ENCODE data around the gene FOXF2.
A peak's percentile ranks its signal among the peaks of the same experiment; 100 is the strongest.
"Not testable (repeated sequence)": the region's sequence is repeated elsewhere in the genome, so short reads cannot be mapped to it uniquely, and the experiment has no call there.

Gene FOXF2

DNA sequence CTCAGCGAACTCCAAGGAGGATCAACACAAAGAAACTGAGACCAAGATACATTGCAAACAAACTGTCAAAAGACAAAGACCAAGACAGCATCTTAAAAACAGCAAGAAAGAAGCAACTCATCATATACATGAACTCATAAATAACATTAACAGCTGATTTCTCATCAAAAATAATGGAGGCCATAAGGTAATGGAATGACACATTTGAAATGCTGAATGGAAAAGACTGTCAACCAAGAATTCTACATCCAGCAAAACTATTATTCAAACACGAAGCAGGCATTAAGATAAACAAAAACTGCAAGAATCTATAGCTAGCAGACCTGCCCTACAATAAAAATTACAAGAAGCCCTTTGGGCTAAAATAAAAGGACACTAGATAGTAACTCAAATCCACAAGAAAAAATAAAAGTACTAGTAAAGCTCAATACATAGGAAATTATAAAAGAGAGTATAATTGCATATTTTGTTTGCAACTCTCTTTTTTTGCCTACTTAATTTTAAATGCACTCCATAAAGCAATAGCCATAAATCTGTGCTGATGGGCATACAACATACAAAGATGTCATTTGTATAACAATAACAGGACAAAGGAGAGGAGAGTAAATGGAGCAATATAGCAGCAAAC is 37.9 kb upstream of the FOXF2 start:
- no peak overlapping the region for H2AK5ac ChIP-seq (ENCODE audit: low read length)
- H2BK15ac ChIP-seq (replicated peaks; ENCODE audit: low read depth) = no peak overlapping the region
- no CpG with 5 or more reads among the region's 2 CpGs for WGBS (ENCODE audit: extremely low coverage, insufficient coverage, low lambda C conversion rate)
- no peaks in the 10 kb centered on the region for H3K79me2 ChIP-seq (ENCODE audit: control insufficient read depth, insufficient read depth, low read length)
- H2BK5ac ChIP-seq (ENCODE audit: low read length) = no peak overlapping the region
- no peak overlapping the region for H3K56ac ChIP-seq (ENCODE audit: low read length)
- DNase-seq = peak; percentile 17
- H3K23ac ChIP-seq (ENCODE audit: low read length) = no peak overlapping the region
- no peak overlapping the region for H3K9ac ChIP-seq (ENCODE audit: low read length)
- H3K4me1 ChIP-seq (ENCODE audit: control insufficient read depth, low read depth, low read length) = no peaks in the 10 kb centered on the region
- H3K27me3 ChIP-seq (ENCODE audit: insufficient read depth, low read length, poor library complexity) = no peaks in the 10 kb centered on the region
- H3K18ac ChIP-seq (ENCODE audit: low read length) = no peak overlapping the region
- H3K4ac ChIP-seq (ENCODE audit: low read depth, low read length) = no peak overlapping the region
- no peak overlapping the region for H3K4me2 ChIP-seq (ENCODE audit: low read length)
- H3K27ac ChIP-seq (ENCODE audit: low read depth, low read length) = no peak overlapping the region
- no peak overlapping the region for H3K4me3 ChIP-seq (ENCODE audit: low read length)
- H4K8ac ChIP-seq (ENCODE audit: low read depth, low read length) = no peak overlapping the region
- H3K36me3 ChIP-seq (ENCODE audit: control insufficient read depth, insufficient read depth, low read length) = no peaks in the 10 kb centered on the region
- no peak overlapping the region for H2BK120ac ChIP-seq (ENCODE audit: low read depth, low read length)
- no peaks in the 10 kb centered on the region for H3K79me1 ChIP-seq (ENCODE audit: low read length)
- no peak overlapping the region for H4K5ac ChIP-seq (ENCODE audit: low read length)

DNA sequence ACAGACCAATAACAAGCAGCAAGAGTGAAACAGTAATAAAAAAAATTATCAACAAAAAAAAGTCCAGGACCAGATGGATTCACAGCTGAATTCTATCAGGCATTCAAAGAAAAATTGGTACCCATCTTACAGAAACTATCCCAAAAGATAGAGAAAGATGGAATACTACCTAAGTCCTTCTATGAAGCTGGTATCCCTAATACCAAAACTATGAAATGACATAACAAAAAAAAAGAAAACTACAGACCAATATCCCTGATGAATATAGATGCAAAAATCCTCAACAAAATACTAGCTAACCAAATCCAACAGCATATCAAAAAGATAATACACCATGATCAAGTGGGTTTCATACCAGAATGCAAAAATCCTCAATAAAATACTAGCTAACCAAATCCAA is 34.3 kb upstream of the FOXF2 start:
- H2BK120ac ChIP-seq (ENCODE audit: low read depth, low read length); H3K9ac ChIP-seq (ENCODE audit: low read length); H2AK5ac ChIP-seq (ENCODE audit: low read length); H3K79me1 ChIP-seq (ENCODE audit: low read length); H3K4me1 ChIP-seq (ENCODE audit: control insufficient read depth, low read depth, low read length); H3K27ac ChIP-seq (ENCODE audit: low read depth, low read length); H3K23ac ChIP-seq (ENCODE audit: low read length); H3K56ac ChIP-seq (ENCODE audit: low read length); H3K18ac ChIP-seq (ENCODE audit: low read length); H4K8ac ChIP-seq (ENCODE audit: low read depth, low read length); H4K5ac ChIP-seq (ENCODE audit: low read length); H3K4me3 ChIP-seq (ENCODE audit: low read length); H3K36me3 ChIP-seq (ENCODE audit: control insufficient read depth, insufficient read depth, low read length); H3K27me3 ChIP-seq (ENCODE audit: insufficient read depth, low read length, poor library complexity); H3K4ac ChIP-seq (ENCODE audit: low read depth, low read length); H2BK15ac ChIP-seq (replicated peaks; ENCODE audit: low read depth); DNase-seq; H2BK5ac ChIP-seq (ENCODE audit: low read length); H3K4me2 ChIP-seq (ENCODE audit: low read length); H3K79me2 ChIP-seq (ENCODE audit: control insufficient read depth, insufficient read depth, low read length): not testable (repeated sequence)

DNA sequence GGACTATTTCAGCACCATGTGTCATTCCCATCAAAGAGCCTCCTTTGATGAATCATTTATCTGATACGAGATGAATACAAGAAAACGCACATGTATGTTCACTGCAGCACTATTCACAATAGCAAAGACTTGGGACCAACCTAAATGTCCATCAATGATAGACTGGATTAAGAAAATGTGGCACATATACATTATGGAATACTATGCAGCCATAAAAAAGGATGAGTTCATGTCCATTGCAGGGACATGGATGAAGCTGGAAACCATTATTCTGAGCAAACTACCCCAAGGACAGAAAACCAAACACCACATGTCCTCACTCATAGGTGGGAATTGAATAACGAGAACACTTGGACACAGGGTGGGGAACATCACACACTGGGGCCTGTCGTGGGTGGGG is 27.7 kb upstream of the FOXF2 start:
- not testable (repeated sequence) for H2BK5ac ChIP-seq (ENCODE audit: low read length); H3K23ac ChIP-seq (ENCODE audit: low read length); H3K4me1 ChIP-seq (ENCODE audit: control insufficient read depth, low read depth, low read length); H3K27ac ChIP-seq (ENCODE audit: low read depth, low read length); H2AK5ac ChIP-seq (ENCODE audit: low read length); H3K4me3 ChIP-seq (ENCODE audit: low read length); H3K79me1 ChIP-seq (ENCODE audit: low read length); H3K18ac ChIP-seq (ENCODE audit: low read length); H3K9ac ChIP-seq (ENCODE audit: low read length); H3K79me2 ChIP-seq (ENCODE audit: control insufficient read depth, insufficient read depth, low read length); H2BK15ac ChIP-seq (replicated peaks; ENCODE audit: low read depth); H3K4me2 ChIP-seq (ENCODE audit: low read length); H3K27me3 ChIP-seq (ENCODE audit: insufficient read depth, low read length, poor library complexity); H3K56ac ChIP-seq (ENCODE audit: low read length); H3K36me3 ChIP-seq (ENCODE audit: control insufficient read depth, insufficient read depth, low read length); H3K4ac ChIP-seq (ENCODE audit: low read depth, low read length); H4K5ac ChIP-seq (ENCODE audit: low read length); H2BK120ac ChIP-seq (ENCODE audit: low read depth, low read length); DNase-seq; H4K8ac ChIP-seq (ENCODE audit: low read depth, low read length)
- WGBS (ENCODE audit: extremely low coverage, insufficient coverage, low lambda C conversion rate) = no CpG with 5 or more reads among the region's 4 CpGs

DNA sequence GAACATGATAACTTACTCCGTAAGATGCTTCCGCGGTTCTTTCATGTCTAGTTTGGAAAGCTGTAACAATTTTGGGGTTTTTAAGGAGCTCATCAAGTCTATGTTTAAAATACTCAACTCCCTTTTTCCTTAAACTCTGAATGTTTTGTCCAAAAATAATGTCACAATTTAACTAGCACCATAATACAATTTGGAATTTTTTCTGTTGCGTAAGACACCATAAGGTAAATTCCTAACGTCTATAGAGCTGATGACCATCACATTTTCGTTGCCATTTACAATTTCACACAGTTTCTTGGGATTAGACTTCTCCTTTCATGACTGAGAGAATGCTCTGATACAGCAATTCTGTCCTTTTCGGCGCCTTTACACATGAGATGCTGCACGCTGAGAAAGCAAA is 26.7 kb upstream of the FOXF2 start:
- Histone ChIP-seq H3K36me3 (ENCODE audit: control insufficient read depth, insufficient read depth, low read length) (no peaks in the 10 kb centered on the region), H3K4ac (ENCODE audit: low read depth, low read length) (no peak overlapping the region), H3K79me2 (ENCODE audit: control insufficient read depth, insufficient read depth, low read length) (no peaks in the 10 kb centered on the region), H2BK15ac (replicated peaks; ENCODE audit: low read depth) (no peak overlapping the region), H2BK120ac (ENCODE audit: low read depth, low read length) (no peak overlapping the region), H3K4me3 (ENCODE audit: low read length) (no peak overlapping the region), H3K56ac (ENCODE audit: low read length) (no peak overlapping the region), H3K4me1 (ENCODE audit: control insufficient read depth, low read depth, low read length) (no peaks in the 10 kb centered on the region), H3K9ac (ENCODE audit: low read length) (no peak overlapping the region), H2AK5ac (ENCODE audit: low read length) (no peak overlapping the region), H3K4me2 (ENCODE audit: low read length) (no peak overlapping the region), H4K8ac (ENCODE audit: low read depth, low read length) (no peak overlapping the region), H4K5ac (ENCODE audit: low read length) (no peak overlapping the region), H3K27me3 (ENCODE audit: insufficient read depth, low read length, poor library complexity) (no peaks in the 10 kb centered on the region), H3K27ac (ENCODE audit: low read depth, low read length) (no peak overlapping the region), H3K18ac (ENCODE audit: low read length) (no peak overlapping the region), H3K79me1 (ENCODE audit: low read length) (no peaks in the 10 kb centered on the region), H3K23ac (ENCODE audit: low read length) (no peak overlapping the region), H2BK5ac (ENCODE audit: low read length) (no peak overlapping the region)
- DNase-seq = no peak
- no CpG with 5 or more reads among the region's 9 CpGs for WGBS (ENCODE audit: extremely low coverage, insufficient coverage, low lambda C conversion rate)

DNA sequence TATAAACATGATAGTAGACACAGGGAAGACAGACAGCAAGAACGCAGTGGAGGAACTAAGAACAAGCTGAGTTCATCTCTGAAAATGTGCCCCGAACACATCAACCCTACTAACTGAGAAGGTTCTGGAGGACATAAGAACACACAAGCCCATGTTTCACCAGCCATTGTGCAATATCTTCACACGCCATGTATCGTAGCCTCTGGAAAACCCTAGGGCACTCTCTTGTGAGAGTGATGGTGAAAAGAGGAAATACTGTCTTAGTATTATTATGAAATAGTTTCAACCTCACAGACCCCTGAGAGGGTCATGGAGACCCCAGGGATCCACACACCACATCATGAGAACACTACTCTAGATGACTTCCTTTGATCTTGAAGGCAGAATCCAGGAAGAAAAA is 26.1 kb upstream of the FOXF2 start:
- Histone ChIP-seq H3K36me3 (ENCODE audit: control insufficient read depth, insufficient read depth, low read length) (no peaks in the 10 kb centered on the region), H3K79me1 (ENCODE audit: low read length) (no peaks in the 10 kb centered on the region), H3K56ac (ENCODE audit: low read length) (no peak overlapping the region), H4K8ac (ENCODE audit: low read depth, low read length) (no peak overlapping the region), H3K79me2 (ENCODE audit: control insufficient read depth, insufficient read depth, low read length) (no peaks in the 10 kb centered on the region), H3K9ac (ENCODE audit: low read length) (no peak overlapping the region), H2BK15ac (replicated peaks; ENCODE audit: low read depth) (no peak overlapping the region), H3K27ac (ENCODE audit: low read depth, low read length) (no peak overlapping the region), H3K4me3 (ENCODE audit: low read length) (no peak overlapping the region), H3K4ac (ENCODE audit: low read depth, low read length) (no peak overlapping the region), H2AK5ac (ENCODE audit: low read length) (no peak overlapping the region), H2BK120ac (ENCODE audit: low read depth, low read length) (no peak overlapping the region), H3K4me2 (ENCODE audit: low read length) (no peak overlapping the region), H2BK5ac (ENCODE audit: low read length) (no peak overlapping the region), H3K4me1 (ENCODE audit: control insufficient read depth, low read depth, low read length) (no peaks in the 10 kb centered on the region), H3K27me3 (ENCODE audit: insufficient read depth, low read length, poor library complexity) (no peaks in the 10 kb centered on the region), H3K23ac (ENCODE audit: low read length) (no peak overlapping the region), H4K5ac (ENCODE audit: low read length) (no peak overlapping the region), H3K18ac (ENCODE audit: low read length) (no peak overlapping the region)
- no peak for DNase-seq
- no CpG with 5 or more reads among the region's 4 CpGs for WGBS (ENCODE audit: extremely low coverage, insufficient coverage, low lambda C conversion rate)
